Mucosa of descending colon (tissue), 3 donors: ENCODE measurements around the gene PFDN1. TPM values are rescaled to one million over a fixed set of nuclear protein-coding genes. Genes with fewer than 3 reads are reported as not detected.

Experiments used
- ATAC-seq: fragments of 200-7000 bp; cut with Tn5 transposase; one replicate; pipeline ENCODE4 v1.9.1; 2020; ENCODE audit warnings: mild to moderate bottlenecking, moderate library complexity
- DNase-seq, 3 donors: peaks; one replicate each; pipeline ENCODE4 v3.0.0-alpha.2; 2020
- H3K36me3 ChIP-seq: fragments of 200-600 bp; one replicate; pipeline ENCODE4 v1.8.0; 2021; ENCODE audit warnings: low read depth, mild to moderate bottlenecking
- H3K4me1 ChIP-seq: fragments of 200-600 bp; one replicate; pipeline ENCODE4 v1.8.0; 2021; ENCODE audit warnings: low read depth, mild to moderate bottlenecking
- H3K4me3 ChIP-seq: fragments of 200-600 bp; one replicate; pipeline ENCODE4 v1.8.0; 2021; ENCODE audit warnings: mild to moderate bottlenecking
- H3K9me3 ChIP-seq: fragments of 200-600 bp; one replicate; pipeline ENCODE4 v1.8.0; 2021; ENCODE audit warnings: mild to moderate bottlenecking
- CTCF ChIP-seq: fragments of 200-600 bp; IDR thresholded peaks from one replicate; pipeline ENCODE4 v1.8.0; 2022; ENCODE audit warnings: antibody characterized with exemption, mild to moderate bottlenecking
- intact Hi-C, 2 donors: fragments of 100-400 bp; cut with DNase I in 1 of 2; cut with micrococcal nuclease in 1 of 2; formaldehyde crosslinking; loops; one replicate each; pipeline versions ENCODE4 v1.11.0 to v1.11.1; 2022; cut with DNase I, micrococcal nuclease
- total RNA-seq, 3 donors: library from RNA; stranded (reverse); fragmentation: NEBNext Ultra II Directional in 2 of 3; extraction: Animal tissue kit (Norgen Biotek cat#: 25700) in 2 of 3; gene quantifications; one replicate each; pipeline versions ENCODE4 v1.2.1 to v1.2.4, GENCODE V29; 2021 to 2023
- donor health status: DM: no; HTN: no; CAD: no; lungs with moderate emphysema.
- donor health status: DM: no; HTN: no; CAD: no.
- donor health status: DM: no; HTN: yes; CAD: no.

PFDN1 gene
- total RNA-seq, 3 donors from 2014 or later, result 33.5 to 48.0 (median 35.9) TPM

GRCh38 chr5:140253985-140254384 is 48.9 kb downstream of the PFDN1 start:
- peak; percentile 91 for ATAC-seq
- H3K4me1 ChIP-seq, result peaks cover 22% of the 10 kb centered on the region
- H3K9me3 ChIP-seq, result no peaks in the 10 kb centered on the region
- intact Hi-C loops, result no loop called here
- DNase-seq, result peak; percentile 61 to 71 (median 62)
- TF ChIP-seq CTCF, result no peak
- H3K36me3 ChIP-seq, result no peaks in the 10 kb centered on the region
- H3K4me3 ChIP-seq, result no peak overlapping the region

- Histone ChIP-seq H3K36me3 (no peaks in the 10 kb centered on the region), H3K4me3 (no peak overlapping the region), H3K4me1 (peaks cover 20% of the 10 kb centered on the region), H3K9me3 (no peaks in the 10 kb centered on the region)
- DNase-seq (no peak), ATAC-seq (no peak)
- no peak for TF ChIP-seq CTCF
- intact Hi-C loops, result no loop called here
Measured at GRCh38 chr5:140252470-140253126, 50.3 kb downstream of the PFDN1 start.

GRCh38 chr5:140251527-140251973 is 51.4 kb downstream of the PFDN1 start:
- intact Hi-C loops, result no loop called here
- TF ChIP-seq CTCF, result no peak
- Histone ChIP-seq H3K36me3 (no peaks in the 10 kb centered on the region), H3K9me3 (no peaks in the 10 kb centered on the region), H3K4me1 (peaks cover 20% of the 10 kb centered on the region), H3K4me3 (no peak overlapping the region)
- no peak for ATAC-seq
- DNase-seq, result no peak

GRCh38 chr5:140250386-140250785 is 52.5 kb downstream of the PFDN1 start:
- H3K9me3 ChIP-seq, result no peaks in the 10 kb centered on the region
- H3K4me3 ChIP-seq, result no peak overlapping the region
- TF ChIP-seq CTCF, result no peak
- intact Hi-C loops, result no loop called here
- ATAC-seq (peak; percentile 39), DNase-seq (no peak)
- H3K36me3 ChIP-seq, result no peaks in the 10 kb centered on the region
- peaks cover 20% of the 10 kb centered on the region for H3K4me1 ChIP-seq

DNA sequence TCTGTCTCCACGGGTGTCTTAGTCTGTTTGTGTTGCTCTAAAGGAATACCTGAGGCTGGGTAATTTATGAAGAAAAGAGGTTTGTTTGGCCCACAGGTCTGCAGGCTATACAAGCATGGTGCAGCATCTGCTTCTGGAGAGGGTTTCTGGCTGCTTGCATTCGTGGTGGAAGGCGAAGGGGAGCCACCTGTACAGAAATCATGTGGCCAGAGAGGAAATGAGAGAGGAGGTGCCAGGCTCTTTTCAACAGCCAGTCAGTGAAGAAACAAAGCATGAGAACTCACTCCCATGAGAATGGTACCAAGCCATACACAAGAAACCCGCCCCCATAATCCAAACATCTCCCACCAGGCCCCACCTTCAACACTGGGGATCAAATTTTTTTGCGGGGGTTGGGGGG is 53.4 kb downstream of the PFDN1 start:
- TF ChIP-seq CTCF, result no peak
- ATAC-seq, result no peak
- intact Hi-C loops, result no loop called here
- H3K4me3 ChIP-seq, result no peak overlapping the region
- H3K9me3 ChIP-seq, result no peaks in the 10 kb centered on the region
- no peaks in the 10 kb centered on the region for H3K36me3 ChIP-seq
- no peak for DNase-seq
- H3K4me1 ChIP-seq, result peaks cover 23% of the 10 kb centered on the region
